K562 (cell line): ENCODE measurements around the gene MAU2. TPM values are rescaled to one million over a fixed set of nuclear protein-coding genes. Genes with fewer than 3 reads are reported as not detected.

Experiments
- ADNP ChIP-seq: fragments of 200-800 bp; sonication (Bioruptor generic); IDR thresholded peaks from 2 replicates; pipeline ENCODE4 v1.6.1; 2016; ENCODE audit warnings: missing genetic modification characterization, missing compliant biosample characterization
- ARNT ChIP-seq, 2 experiments: fragments of 450-650 bp; IDR thresholded peaks; 2 replicates each; pipeline ENCODE4 v1.6.1; 2016; ENCODE audit warnings: mild to moderate bottlenecking in 1 of 2
- ETV5 ChIP-seq: sonication (generic); formaldehyde crosslinking; IDR thresholded peaks from 2 replicates; pipeline ENCODE4 v1.4.0; 2020; ENCODE audit warnings: low read depth, mild to moderate bottlenecking, missing genetic modification reagents
- MNT ChIP-seq, 2 experiments: fragments of 450-650 bp; conservative IDR thresholded peaks; 2 replicates each; pipeline ENCODE4 v1.6.1; 2017; ENCODE audit warnings: mild to moderate bottlenecking in 2 of 2, moderate library complexity in 2 of 2
- NR1H2 ChIP-seq: sonication (generic); formaldehyde crosslinking; IDR thresholded peaks from 2 replicates; pipeline ENCODE4 v1.4.0; 2020; ENCODE audit warnings: mild to moderate bottlenecking, missing genetic modification reagents
- PYGO2 ChIP-seq: fragments of 450-650 bp; IDR thresholded peaks from 2 replicates; pipeline ENCODE4 v1.6.1; 2016; ENCODE audit warnings: mild to moderate bottlenecking, missing genetic modification characterization, moderate library complexity, missing compliant biosample characterization
- THAP12 ChIP-seq: fragments of 250-450 bp; sonication (Bioruptor Pico); IDR thresholded peaks from 2 replicates; pipeline ENCODE4 v1.9.0; 2021; ENCODE audit warnings: mild to moderate bottlenecking, inconsistent platforms
- WHSC1 ChIP-seq: IDR thresholded peaks from one replicate; pipeline ENCODE4 v1.6.1; 2012; ENCODE audit warnings: low read length, control low read depth, inconsistent platforms
- ZKSCAN1 ChIP-seq: fragments of 150-350 bp; IDR thresholded peaks from 2 replicates; pipeline ENCODE4 v1.6.1; 2016; ENCODE audit warnings: low read depth, low read length
- ZNF282 ChIP-seq: sonication (generic); formaldehyde crosslinking; IDR thresholded peaks from 2 replicates; pipeline ENCODE4 v1.8.1; 2023; ENCODE audit warnings: missing genetic modification reagents
- polyA plus RNA-seq, 8 experiments: library from polyadenylated mRNA; depleted of rRNA in 4 of 8; stranded (reverse) in 5 of 8; unstranded in 3 of 8; fragments of >200 nt; fragmentation: Nextera tagmentation in 2 of 8; fragmentation: Illumina TruSeq in 1 of 8; extraction: Ambion mirVana in 2 of 8; extraction: Trizol in 1 of 8; gene quantifications; 2 replicates each; pipeline versions ENCODE4 v1.2.1 to v1.2.3, GENCODE V29; 2011 to 2014; ENCODE audit warnings: inconsistent platforms in 1 of 8, missing spikeins in 1 of 8
- total RNA-seq, 7 experiments: library from RNA; depleted of rRNA in 6 of 7; stranded (reverse); fragments of >200 nt in 6 of 7; fragmentation: Illumina TruSeq in 2 of 7; extraction: Trizol in 2 of 7; gene quantifications; 2 replicates each; pipeline versions ENCODE4 v1.2.1 to v1.2.3, GENCODE V29; 2011 to 2021; ENCODE audit warnings: low replicate concordance in 1 of 7
- TF ChIP-seq, protein P1 (sequence below): fragments of 200-600 bp; sonication (generic); IDR thresholded peaks from one replicate; pipeline ENCODE4 v1.6.1; 2012; ENCODE audit warnings: mild to moderate bottlenecking, low read depth, low read length, inconsistent platforms

MAU2 gene
- total and polyA plus RNA-seq, 9 of the 15 experiments (the other 6 are each of a cell fraction or from before 2014, with no cell fraction given) = 1.2 to 48.1 (median 19.4) TPM

DNA sequence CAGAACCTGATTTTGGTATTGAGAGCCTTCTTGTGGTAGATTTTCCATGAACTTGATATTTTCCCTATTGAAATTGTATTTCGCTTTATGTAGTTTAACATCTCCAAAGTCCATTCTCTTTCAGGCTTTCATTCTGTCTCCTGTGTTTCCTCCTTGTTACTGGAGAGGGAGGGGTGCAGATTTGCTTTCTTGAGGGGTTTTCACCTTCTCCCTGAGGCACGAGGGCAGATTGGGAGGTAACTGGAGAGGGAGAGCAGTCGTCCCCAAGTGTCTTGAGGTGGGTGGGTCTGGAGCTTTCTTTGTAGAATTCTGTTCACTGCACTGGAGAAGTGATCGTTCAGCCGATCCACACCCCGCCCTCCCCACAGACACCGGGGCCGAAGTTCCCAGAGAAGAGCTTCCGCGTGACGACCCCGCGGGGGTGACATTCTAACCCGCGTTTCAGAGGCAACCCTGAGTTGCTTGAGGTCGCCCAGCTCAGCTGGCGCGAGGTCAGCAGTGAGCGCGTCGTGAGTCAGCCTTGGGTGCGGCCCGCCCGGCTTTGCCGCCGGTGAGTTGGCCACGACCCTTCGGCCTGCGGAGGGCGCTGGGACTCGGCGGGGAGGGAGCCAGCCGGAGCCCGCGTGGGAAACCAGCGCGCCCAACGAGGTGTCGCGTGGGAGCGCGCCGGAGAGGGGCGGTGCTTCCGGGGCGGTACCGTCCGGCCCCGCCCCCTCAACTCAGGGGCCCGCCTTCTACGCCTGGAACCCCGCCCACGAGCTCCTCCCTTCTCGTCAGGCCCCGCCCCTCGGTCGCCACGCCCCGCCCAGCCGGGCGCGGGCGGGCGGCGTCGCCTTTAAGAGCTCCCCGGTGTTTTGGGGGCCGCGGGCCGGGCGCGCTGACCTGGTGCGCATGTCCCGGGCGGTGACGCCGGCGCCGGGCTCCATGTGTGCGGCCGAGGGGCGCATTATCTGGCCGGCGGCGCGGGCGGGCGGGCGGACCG lies 84.5 kb downstream of the MAU2 start, which contains the start of gene GATAD2A (continued):
- TF ChIP-seq ZNF282 (CRISPR knock-in tag) = peak; percentile 20; the same call in 1 of the 2 replicates
- peak; percentile 81 to 94 for TF ChIP-seq MNT (conservative IDR thresholded peaks at IDR 0.05)
- TF ChIP-seq ZKSCAN1 = peak; percentile 75
- no peak for TF ChIP-seq ADNP
- no peak for TF ChIP-seq PYGO2 (tag)
- TF ChIP-seq ETV5 = peak; percentile 99
- TF ChIP-seq WHSC1 = no peak
- TF ChIP-seq, protein P1, sequence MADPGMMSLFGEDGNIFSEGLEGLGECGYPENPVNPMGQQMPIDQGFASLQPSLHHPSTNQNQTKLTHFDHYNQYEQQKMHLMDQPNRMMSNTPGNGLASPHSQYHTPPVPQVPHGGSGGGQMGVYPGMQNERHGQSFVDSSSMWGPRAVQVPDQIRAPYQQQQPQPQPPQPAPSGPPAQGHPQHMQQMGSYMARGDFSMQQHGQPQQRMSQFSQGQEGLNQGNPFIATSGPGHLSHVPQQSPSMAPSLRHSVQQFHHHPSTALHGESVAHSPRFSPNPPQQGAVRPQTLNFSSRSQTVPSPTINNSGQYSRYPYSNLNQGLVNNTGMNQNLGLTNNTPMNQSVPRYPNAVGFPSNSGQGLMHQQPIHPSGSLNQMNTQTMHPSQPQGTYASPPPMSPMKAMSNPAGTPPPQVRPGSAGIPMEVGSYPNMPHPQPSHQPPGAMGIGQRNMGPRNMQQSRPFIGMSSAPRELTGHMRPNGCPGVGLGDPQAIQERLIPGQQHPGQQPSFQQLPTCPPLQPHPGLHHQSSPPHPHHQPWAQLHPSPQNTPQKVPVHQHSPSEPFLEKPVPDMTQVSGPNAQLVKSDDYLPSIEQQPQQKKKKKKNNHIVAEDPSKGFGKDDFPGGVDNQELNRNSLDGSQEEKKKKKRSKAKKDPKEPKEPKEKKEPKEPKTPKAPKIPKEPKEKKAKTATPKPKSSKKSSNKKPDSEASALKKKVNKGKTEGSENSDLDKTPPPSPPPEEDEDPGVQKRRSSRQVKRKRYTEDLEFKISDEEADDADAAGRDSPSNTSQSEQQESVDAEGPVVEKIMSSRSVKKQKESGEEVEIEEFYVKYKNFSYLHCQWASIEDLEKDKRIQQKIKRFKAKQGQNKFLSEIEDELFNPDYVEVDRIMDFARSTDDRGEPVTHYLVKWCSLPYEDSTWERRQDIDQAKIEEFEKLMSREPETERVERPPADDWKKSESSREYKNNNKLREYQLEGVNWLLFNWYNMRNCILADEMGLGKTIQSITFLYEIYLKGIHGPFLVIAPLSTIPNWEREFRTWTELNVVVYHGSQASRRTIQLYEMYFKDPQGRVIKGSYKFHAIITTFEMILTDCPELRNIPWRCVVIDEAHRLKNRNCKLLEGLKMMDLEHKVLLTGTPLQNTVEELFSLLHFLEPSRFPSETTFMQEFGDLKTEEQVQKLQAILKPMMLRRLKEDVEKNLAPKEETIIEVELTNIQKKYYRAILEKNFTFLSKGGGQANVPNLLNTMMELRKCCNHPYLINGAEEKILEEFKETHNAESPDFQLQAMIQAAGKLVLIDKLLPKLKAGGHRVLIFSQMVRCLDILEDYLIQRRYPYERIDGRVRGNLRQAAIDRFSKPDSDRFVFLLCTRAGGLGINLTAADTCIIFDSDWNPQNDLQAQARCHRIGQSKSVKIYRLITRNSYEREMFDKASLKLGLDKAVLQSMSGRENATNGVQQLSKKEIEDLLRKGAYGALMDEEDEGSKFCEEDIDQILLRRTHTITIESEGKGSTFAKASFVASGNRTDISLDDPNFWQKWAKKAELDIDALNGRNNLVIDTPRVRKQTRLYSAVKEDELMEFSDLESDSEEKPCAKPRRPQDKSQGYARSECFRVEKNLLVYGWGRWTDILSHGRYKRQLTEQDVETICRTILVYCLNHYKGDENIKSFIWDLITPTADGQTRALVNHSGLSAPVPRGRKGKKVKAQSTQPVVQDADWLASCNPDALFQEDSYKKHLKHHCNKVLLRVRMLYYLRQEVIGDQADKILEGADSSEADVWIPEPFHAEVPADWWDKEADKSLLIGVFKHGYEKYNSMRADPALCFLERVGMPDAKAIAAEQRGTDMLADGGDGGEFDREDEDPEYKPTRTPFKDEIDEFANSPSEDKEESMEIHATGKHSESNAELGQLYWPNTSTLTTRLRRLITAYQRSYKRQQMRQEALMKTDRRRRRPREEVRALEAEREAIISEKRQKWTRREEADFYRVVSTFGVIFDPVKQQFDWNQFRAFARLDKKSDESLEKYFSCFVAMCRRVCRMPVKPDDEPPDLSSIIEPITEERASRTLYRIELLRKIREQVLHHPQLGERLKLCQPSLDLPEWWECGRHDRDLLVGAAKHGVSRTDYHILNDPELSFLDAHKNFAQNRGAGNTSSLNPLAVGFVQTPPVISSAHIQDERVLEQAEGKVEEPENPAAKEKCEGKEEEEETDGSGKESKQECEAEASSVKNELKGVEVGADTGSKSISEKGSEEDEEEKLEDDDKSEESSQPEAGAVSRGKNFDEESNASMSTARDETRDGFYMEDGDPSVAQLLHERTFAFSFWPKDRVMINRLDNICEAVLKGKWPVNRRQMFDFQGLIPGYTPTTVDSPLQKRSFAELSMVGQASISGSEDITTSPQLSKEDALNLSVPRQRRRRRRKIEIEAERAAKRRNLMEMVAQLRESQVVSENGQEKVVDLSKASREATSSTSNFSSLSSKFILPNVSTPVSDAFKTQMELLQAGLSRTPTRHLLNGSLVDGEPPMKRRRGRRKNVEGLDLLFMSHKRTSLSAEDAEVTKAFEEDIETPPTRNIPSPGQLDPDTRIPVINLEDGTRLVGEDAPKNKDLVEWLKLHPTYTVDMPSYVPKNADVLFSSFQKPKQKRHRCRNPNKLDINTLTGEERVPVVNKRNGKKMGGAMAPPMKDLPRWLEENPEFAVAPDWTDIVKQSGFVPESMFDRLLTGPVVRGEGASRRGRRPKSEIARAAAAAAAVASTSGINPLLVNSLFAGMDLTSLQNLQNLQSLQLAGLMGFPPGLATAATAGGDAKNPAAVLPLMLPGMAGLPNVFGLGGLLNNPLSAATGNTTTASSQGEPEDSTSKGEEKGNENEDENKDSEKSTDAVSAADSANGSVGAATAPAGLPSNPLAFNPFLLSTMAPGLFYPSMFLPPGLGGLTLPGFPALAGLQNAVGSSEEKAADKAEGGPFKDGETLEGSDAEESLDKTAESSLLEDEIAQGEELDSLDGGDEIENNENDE = no peak
- no peak; a peak in 1 of 4 replicates for TF ChIP-seq ARNT (IDR thresholded peaks at IDR 0.05)
- TF ChIP-seq THAP12 (CRISPR knock-in tag) = no peak
- TF ChIP-seq NR1H2 = 0 out of 2 replicates have a peak, but pooled peaks have one; percentile 65
